DOHH2 (cell line): ENCODE results near the gene PSEN2.

Source experiments
- CTCF ChIP-seq: fragments of 200-600 bp; sonication (generic); IDR thresholded peaks from one replicate; pipeline ENCODE4 v1.5.1; 2014; ENCODE audit warnings: antibody characterized with exemption, mild to moderate bottlenecking, low read depth, low read length; ENCODE audit not compliant: poor library complexity, severe bottlenecking
- EZH2phosphoT487 ChIP-seq: fragments of 200-600 bp; sonication (generic); IDR thresholded peaks from 2 replicates; pipeline ENCODE4 v1.6.1; 2017; ENCODE audit warnings: borderline replicate concordance, mild to moderate bottlenecking, antibody characterized with exemption, low read length, moderate library complexity, mixed read lengths

DNA sequence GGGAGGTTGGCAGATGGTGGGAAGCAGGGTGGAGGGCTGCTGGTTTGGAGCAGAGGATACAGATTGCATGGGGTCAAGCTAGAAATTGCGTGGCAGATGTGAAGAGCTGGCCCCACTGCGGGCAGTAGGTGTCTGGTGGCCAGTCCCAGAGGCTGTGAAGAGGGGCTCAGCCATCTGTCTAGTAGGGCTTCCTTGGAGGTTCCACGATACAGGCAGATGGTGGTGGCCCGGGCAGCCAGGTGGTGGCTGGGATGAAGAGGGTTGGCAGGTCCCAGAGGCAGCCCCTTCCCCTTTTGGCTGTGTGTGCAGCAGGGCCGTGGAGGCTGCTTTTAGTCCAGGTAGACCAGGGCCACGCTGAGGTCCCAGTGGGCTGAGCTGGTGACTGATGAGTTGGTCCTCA, 16.6 kb downstream of the PSEN2 start:
- TF ChIP-seq CTCF (no peak), EZH2phosphoT487 (no peak)
